Liver (tissue), 9 donors: ENCODE measurements around the gene ATG4C. TPM values are rescaled to one million over a fixed set of nuclear protein-coding genes. Genes with fewer than 3 reads are reported as not detected.

ENCODE experiments used
- DNase-seq: peaks from one replicate; pipeline ENCODE4 v3.0.0-alpha.2; 2017; ENCODE audit warnings: low spot score
- H3K27ac ChIP-seq, 2 donors: one replicate each; pipeline ENCODE4 v1.7.0; 2013; ENCODE audit warnings: inconsistent platforms in 2 of 2, low read length in 2 of 2, control low read depth in 1 of 2, low read depth in 1 of 2, mild to moderate bottlenecking in 1 of 2
- H3K27me3 ChIP-seq, 4 donors: one replicate each; pipeline versions ENCODE4 v1.6.1 to v1.7.0; 2013; ENCODE audit warnings: low read length in 3 of 4, inconsistent platforms in 1 of 4, mild to moderate bottlenecking in 1 of 4, moderate library complexity in 1 of 4; ENCODE audit not compliant: control insufficient read depth in 4 of 4, insufficient read depth in 4 of 4
- H3K36me3 ChIP-seq, 4 donors: one replicate each; pipeline versions ENCODE4 v1.6.1 to v1.7.0; 2013; ENCODE audit warnings: low read length in 3 of 4, mild to moderate bottlenecking in 3 of 4, low read depth in 1 of 4, moderate library complexity in 1 of 4; ENCODE audit not compliant: control insufficient read depth in 4 of 4, insufficient read depth in 3 of 4
- H3K4me1 ChIP-seq, 4 donors: one replicate each; pipeline versions ENCODE4 v1.6.1 to v1.7.0; 2013; ENCODE audit warnings: low read length in 3 of 4, mild to moderate bottlenecking in 3 of 4, moderate library complexity in 1 of 4; ENCODE audit not compliant: control insufficient read depth in 4 of 4, insufficient read depth in 4 of 4
- H3K4me3 ChIP-seq, 3 donors: one replicate each; pipeline versions ENCODE4 v1.6.1 to v1.7.0; 2013; ENCODE audit warnings: low read length in 3 of 3, control low read depth in 1 of 3, low read depth in 1 of 3, mild to moderate bottlenecking in 1 of 3
- H3K9ac ChIP-seq, 2 donors: one replicate each; pipeline ENCODE4 v1.7.0; 2013; ENCODE audit warnings: low read length in 2 of 2, mild to moderate bottlenecking in 2 of 2, moderate library complexity in 2 of 2, control low read depth in 1 of 2, low read depth in 1 of 2
- H3K9me3 ChIP-seq, 4 donors: one replicate each; pipeline versions ENCODE4 v1.6.1 to v1.7.0; 2013; ENCODE audit warnings: low read length in 3 of 4; ENCODE audit not compliant: control insufficient read depth in 4 of 4
- EGR1 ChIP-seq, 2 donors: IDR thresholded peaks; 2 replicates each; pipeline ENCODE4 v1.6.1; 2016 to 2018; ENCODE audit warnings: antibody characterized with exemption in 2 of 2, low read depth in 2 of 2
- FOXA1 ChIP-seq: IDR thresholded peaks from 2 replicates; pipeline ENCODE4 v1.6.1; 2016; ENCODE audit warnings: antibody characterized with exemption
- FOXA2 ChIP-seq: IDR thresholded peaks from 2 replicates; pipeline ENCODE4 v1.6.1; 2016; ENCODE audit warnings: antibody characterized with exemption
- GABPA ChIP-seq, 2 donors: IDR thresholded peaks in 1 of 2; conservative IDR thresholded peaks in 1 of 2; 2 replicates each; pipeline ENCODE4 v1.6.1; 2016; ENCODE audit warnings: antibody characterized with exemption in 2 of 2, mild to moderate bottlenecking in 1 of 2, moderate library complexity in 1 of 2
- HNF4A ChIP-seq, 2 donors: conservative IDR thresholded peaks; 2 replicates each; pipeline ENCODE4 v1.6.1; 2016; ENCODE audit warnings: antibody characterized with exemption in 2 of 2, mild to moderate bottlenecking in 2 of 2
- HNF4G ChIP-seq: IDR thresholded peaks from 2 replicates; pipeline ENCODE4 v1.6.1; 2016; ENCODE audit warnings: antibody characterized with exemption
- JUND ChIP-seq, 2 donors: IDR thresholded peaks; 2 replicates each; pipeline ENCODE4 v1.6.1; 2016; ENCODE audit warnings: antibody characterized with exemption in 2 of 2
- NR2F2 ChIP-seq: IDR thresholded peaks from 2 replicates; pipeline ENCODE4 v1.6.1; 2016; ENCODE audit warnings: antibody characterized with exemption
- RAD21 ChIP-seq, 2 donors: IDR thresholded peaks; 2 replicates each; pipeline ENCODE4 v1.6.1; 2016; ENCODE audit warnings: antibody characterized with exemption in 2 of 2, mild to moderate bottlenecking in 2 of 2
- RXRA ChIP-seq, 2 donors: IDR thresholded peaks; 2 replicates each; pipeline ENCODE4 v1.6.1; 2017 to 2018; ENCODE audit warnings: antibody characterized with exemption in 2 of 2, mild to moderate bottlenecking in 1 of 2
- SP1 ChIP-seq: IDR thresholded peaks from 2 replicates; pipeline ENCODE4 v1.6.1; 2018; ENCODE audit warnings: antibody characterized with exemption, mild to moderate bottlenecking
- TAF1 ChIP-seq: conservative IDR thresholded peaks from 2 replicates; pipeline ENCODE4 v1.6.1; 2016; ENCODE audit warnings: antibody characterized with exemption, mild to moderate bottlenecking
- YY1 ChIP-seq: IDR thresholded peaks from 2 replicates; pipeline ENCODE4 v1.6.1; 2016; ENCODE audit warnings: antibody characterized with exemption, mild to moderate bottlenecking
- WGBS: extraction: QIAGEN DNeasy Blood & Tissue Kit; methylation state at CpG from one replicate; pipeline ENCODE4 v1.1.7; 2013; 5-methylcytosine and 5-hydroxymethylcytosine counted together
- polyA plus RNA-seq, 2 donors: library from polyadenylated mRNA; stranded (reverse) in 1 of 2; unstranded in 1 of 2; fragments of 200-250 nt in 1 of 2; fragments of >200 nt in 1 of 2; fragmentation: Nextera tagmentation in 1 of 2; extraction: Ambion mirVana in 1 of 2; gene quantifications; one replicate each; pipeline versions ENCODE4 v1.2.1 to v1.2.3, GENCODE V29; 2013 to 2015
- total RNA-seq, 2 donors: library from RNA; depleted of rRNA; stranded (reverse); fragments of >200 nt; gene quantifications; one replicate each; pipeline ENCODE4 v1.2.3, GENCODE V29; 2014
- TF ChIP-seq, protein P1 (sequence below): IDR thresholded peaks from 2 replicates; pipeline ENCODE4 v1.6.1; 2016; ENCODE audit warnings: antibody characterized with exemption, mild to moderate bottlenecking
- TF ChIP-seq, protein P2 (sequence below): IDR thresholded peaks from 2 replicates; pipeline ENCODE4 v1.6.1; 2016; ENCODE audit warnings: antibody characterized with exemption
- TF ChIP-seq, protein P3 (sequence below): IDR thresholded peaks from 2 replicates; pipeline ENCODE4 v1.6.1; 2016; ENCODE audit warnings: antibody characterized with exemption
- TF ChIP-seq, protein P4 (sequence below): IDR thresholded peaks from 2 replicates; pipeline ENCODE4 v1.6.1; 2016; ENCODE audit warnings: antibody characterized with exemption
- donor health status: healthy.
- donor health status: healthy.
- donor health status: healthy.
- donor health status: healthy.
- donor health status: healthy.

The ATG4C gene
- total and polyA plus RNA-seq, 4 donors = 3.8 to 8.4 (median 5.2) TPM

DNA sequence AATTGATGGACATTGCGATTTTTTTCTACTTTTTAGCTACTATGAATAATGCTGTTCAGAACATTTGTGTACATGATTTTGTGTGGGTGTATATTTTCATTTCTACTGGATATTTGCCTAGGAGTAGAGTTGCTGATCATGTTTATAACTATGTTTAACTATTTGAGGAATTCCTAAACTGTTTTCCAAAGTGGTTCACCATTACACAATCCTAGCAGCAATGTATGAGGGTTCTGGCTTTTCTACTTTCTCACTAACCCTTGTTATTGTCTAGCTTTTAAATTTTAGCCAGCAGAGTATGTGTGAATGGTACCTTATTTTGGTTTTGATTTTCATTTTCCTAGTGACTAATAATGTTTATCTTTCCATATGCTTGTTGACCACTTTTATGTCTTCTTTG lies 86.2 kb downstream of the ATG4C start:
- Histone ChIP-seq H3K9me3 (no peaks in the 10 kb centered on the region), H3K36me3 (no peaks in the 10 kb centered on the region), H3K4me1 (peaks cover 0 to 12% (median 5%) of the 10 kb centered on the region in 4 donors), H3K27me3 (no peaks in the 10 kb centered on the region), H3K27ac (no peak overlapping the region), H3K4me3 (no peak overlapping the region), H3K9ac (no peak overlapping the region)
- TF ChIP-seq RXRA (IDR thresholded peaks at IDR 0.05) = no peak
- TF ChIP-seq RAD21 (IDR thresholded peaks at IDR 0.05) = no peak
- no peak for TF ChIP-seq HNF4G
- TF ChIP-seq FOXA1 = no peak
- TF ChIP-seq HNF4A (conservative IDR thresholded peaks at IDR 0.05) = no peak
- TF ChIP-seq GABPA (IDR thresholded peaks at IDR 0.05 in 1 of 2, conservative IDR thresholded peaks at IDR 0.05 in 1 of 2) = no peak
- TF ChIP-seq, protein P1, sequence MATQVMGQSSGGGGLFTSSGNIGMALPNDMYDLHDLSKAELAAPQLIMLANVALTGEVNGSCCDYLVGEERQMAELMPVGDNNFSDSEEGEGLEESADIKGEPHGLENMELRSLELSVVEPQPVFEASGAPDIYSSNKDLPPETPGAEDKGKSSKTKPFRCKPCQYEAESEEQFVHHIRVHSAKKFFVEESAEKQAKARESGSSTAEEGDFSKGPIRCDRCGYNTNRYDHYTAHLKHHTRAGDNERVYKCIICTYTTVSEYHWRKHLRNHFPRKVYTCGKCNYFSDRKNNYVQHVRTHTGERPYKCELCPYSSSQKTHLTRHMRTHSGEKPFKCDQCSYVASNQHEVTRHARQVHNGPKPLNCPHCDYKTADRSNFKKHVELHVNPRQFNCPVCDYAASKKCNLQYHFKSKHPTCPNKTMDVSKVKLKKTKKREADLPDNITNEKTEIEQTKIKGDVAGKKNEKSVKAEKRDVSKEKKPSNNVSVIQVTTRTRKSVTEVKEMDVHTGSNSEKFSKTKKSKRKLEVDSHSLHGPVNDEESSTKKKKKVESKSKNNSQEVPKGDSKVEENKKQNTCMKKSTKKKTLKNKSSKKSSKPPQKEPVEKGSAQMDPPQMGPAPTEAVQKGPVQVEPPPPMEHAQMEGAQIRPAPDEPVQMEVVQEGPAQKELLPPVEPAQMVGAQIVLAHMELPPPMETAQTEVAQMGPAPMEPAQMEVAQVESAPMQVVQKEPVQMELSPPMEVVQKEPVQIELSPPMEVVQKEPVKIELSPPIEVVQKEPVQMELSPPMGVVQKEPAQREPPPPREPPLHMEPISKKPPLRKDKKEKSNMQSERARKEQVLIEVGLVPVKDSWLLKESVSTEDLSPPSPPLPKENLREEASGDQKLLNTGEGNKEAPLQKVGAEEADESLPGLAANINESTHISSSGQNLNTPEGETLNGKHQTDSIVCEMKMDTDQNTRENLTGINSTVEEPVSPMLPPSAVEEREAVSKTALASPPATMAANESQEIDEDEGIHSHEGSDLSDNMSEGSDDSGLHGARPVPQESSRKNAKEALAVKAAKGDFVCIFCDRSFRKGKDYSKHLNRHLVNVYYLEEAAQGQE = no peak
- no peak for DNase-seq
- WGBS = 62% methylated on average over 1 of the region's 1 CpG

DNA sequence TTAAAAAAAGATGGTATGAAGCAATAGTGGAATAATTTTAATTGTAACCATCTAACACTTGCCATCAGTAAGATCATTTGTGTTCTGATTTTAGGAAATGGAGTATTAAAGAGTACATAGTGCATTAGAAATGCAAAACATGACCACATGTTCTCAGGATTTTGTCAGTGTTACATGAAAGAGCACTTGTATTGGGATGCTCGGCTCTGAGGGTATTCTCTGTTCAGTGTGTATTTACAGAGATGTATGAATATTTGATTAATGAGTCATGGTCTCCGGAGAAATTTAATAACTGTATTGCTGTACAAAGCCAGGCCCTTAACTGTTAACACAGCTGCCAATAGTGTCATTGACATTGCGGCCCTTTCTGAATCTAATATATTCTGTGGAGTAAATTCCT lies 91.7 kb downstream of the ATG4C start:
- DNase-seq = no peak
- H3K27me3 ChIP-seq = no peaks in the 10 kb centered on the region
- WGBS = 82% methylated on average over 3 of the region's 3 CpGs

DNA sequence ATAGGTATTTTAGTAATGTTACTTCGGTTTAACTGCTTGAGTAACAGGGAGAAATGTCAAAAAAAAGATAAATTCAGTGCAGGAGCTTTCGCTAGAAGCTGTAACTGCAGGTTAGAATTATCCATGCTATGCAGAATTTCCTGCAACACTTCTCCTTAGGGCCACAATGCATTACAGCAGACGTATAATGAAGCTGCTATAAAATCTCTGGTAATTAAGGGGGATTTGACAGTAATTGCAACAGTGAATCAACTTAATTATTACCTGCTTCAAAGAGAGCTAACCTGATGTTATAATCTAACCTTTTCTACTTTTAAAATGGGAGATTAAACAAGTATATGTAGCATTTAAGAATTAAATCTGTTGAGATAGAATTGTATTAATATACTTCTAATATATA lies 92.6 kb downstream of the ATG4C start:
- WGBS = 87% methylated on average over 3 of the region's 3 CpGs
- no peak overlapping the region for H3K27ac ChIP-seq
- no peak for DNase-seq
- no peaks in the 10 kb centered on the region for H3K27me3 ChIP-seq
- no peaks in the 10 kb centered on the region for H3K4me1 ChIP-seq
- H3K36me3 ChIP-seq = no peaks in the 10 kb centered on the region
- no peak overlapping the region for H3K9ac ChIP-seq
- no peak overlapping the region for H3K4me3 ChIP-seq
- H3K9me3 ChIP-seq = peaks cover 0 to 2% (median 0%) of the 10 kb centered on the region in 4 donors
- TF ChIP-seq, protein P2, sequence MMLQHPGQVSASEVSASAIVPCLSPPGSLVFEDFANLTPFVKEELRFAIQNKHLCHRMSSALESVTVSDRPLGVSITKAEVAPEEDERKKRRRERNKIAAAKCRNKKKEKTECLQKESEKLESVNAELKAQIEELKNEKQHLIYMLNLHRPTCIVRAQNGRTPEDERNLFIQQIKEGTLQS = no peak
- TF ChIP-seq, protein P1 = no peak
- TF ChIP-seq RXRA (IDR thresholded peaks at IDR 0.05) (no peak), TAF1 (no peak), SP1 (no peak), FOXA2 (no peak), EGR1 (IDR thresholded peaks at IDR 0.05; ENCODE audit: low read depth in 2 of 2) (no peak), HNF4G (no peak), YY1 (no peak), NR2F2 (no peak), GABPA (IDR thresholded peaks at IDR 0.05 in 1 of 2, conservative IDR thresholded peaks at IDR 0.05 in 1 of 2) (no peak), FOXA1 (no peak), RAD21 (IDR thresholded peaks at IDR 0.05) (no peak), HNF4A (conservative IDR thresholded peaks at IDR 0.05) (no peak)
- TF ChIP-seq, protein P3, sequence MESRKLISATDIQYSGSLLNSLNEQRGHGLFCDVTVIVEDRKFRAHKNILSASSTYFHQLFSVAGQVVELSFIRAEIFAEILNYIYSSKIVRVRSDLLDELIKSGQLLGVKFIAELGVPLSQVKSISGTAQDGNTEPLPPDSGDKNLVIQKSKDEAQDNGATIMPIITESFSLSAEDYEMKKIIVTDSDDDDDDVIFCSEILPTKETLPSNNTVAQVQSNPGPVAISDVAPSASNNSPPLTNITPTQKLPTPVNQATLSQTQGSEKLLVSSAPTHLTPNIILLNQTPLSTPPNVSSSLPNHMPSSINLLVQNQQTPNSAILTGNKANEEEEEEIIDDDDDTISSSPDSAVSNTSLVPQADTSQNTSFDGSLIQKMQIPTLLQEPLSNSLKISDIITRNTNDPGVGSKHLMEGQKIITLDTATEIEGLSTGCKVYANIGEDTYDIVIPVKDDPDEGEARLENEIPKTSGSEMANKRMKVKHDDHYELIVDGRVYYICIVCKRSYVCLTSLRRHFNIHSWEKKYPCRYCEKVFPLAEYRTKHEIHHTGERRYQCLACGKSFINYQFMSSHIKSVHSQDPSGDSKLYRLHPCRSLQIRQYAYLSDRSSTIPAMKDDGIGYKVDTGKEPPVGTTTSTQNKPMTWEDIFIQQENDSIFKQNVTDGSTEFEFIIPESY = no peak
- TF ChIP-seq, protein P4, sequence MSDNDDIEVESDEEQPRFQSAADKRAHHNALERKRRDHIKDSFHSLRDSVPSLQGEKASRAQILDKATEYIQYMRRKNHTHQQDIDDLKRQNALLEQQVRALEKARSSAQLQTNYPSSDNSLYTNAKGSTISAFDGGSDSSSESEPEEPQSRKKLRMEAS = no peak

More for the DNA sequence above, 91.7 kb downstream of the ATG4C start:
- Histone ChIP-seq H3K4me3 (no peak overlapping the region), H3K4me1 (no peaks in the 10 kb centered on the region), H3K27ac (no peak overlapping the region), H3K9me3 (peaks cover 0 to 2% (median 0%) of the 10 kb centered on the region in 4 donors), H3K9ac (no peak overlapping the region), H3K36me3 (no peaks in the 10 kb centered on the region)
- TF ChIP-seq SP1 = no peak
- TF ChIP-seq, protein P4 = no peak
- no peak for TF ChIP-seq JUND (IDR thresholded peaks at IDR 0.05)
- TF ChIP-seq GABPA (IDR thresholded peaks at IDR 0.05 in 1 of 2, conservative IDR thresholded peaks at IDR 0.05 in 1 of 2) = no peak
- TF ChIP-seq TAF1 = no peak
